Measurements from ENCODE around the gene COP1.
A peak's percentile ranks its signal among the peaks of the same experiment; 100 is the strongest.

Gene COP1

GRCh38 chr1:175968486-175969172 lies 238.5 kb downstream of the COP1 start:
- Histone ChIP-seq H3K9me3 (ENCODE audit: control insufficient read depth in 5 of 5, low read length in 5 of 5) (no peaks in the 10 kb centered on the region), H3K4me1 (ENCODE audit: control insufficient read depth in 5 of 5, insufficient read depth in 5 of 5, low read length in 5 of 5) (no peaks in the 10 kb centered on the region), H3K9ac (ENCODE audit: low read length in 5 of 5) (no peak overlapping the region), H3K4me3 (ENCODE audit: low read depth in 1 of 5, low read length in 5 of 5) (no peak overlapping the region), H3K27me3 (ENCODE audit: control insufficient read depth in 5 of 5, insufficient read depth in 4 of 5, low read length in 5 of 5) (no peaks in the 10 kb centered on the region), H3K36me3 (ENCODE audit: control insufficient read depth in 5 of 5, insufficient read depth in 5 of 5, low read length in 5 of 5) (peaks cover 17 to 38% (median 21%) of the 10 kb centered on the region in 5 donors), H3K27ac (ENCODE audit: low read depth, low read length) (no peak overlapping the region)

- H3K27ac ChIP-seq (ENCODE audit: low read depth, low read length), result no peak overlapping the region
- no peak overlapping the region for H3K9ac ChIP-seq (ENCODE audit: low read length in 5 of 5)
- peaks cover 3 to 23% (median 9%) of the 10 kb centered on the region in 5 donors for H3K36me3 ChIP-seq (ENCODE audit: control insufficient read depth in 5 of 5, insufficient read depth in 5 of 5, low read length in 5 of 5)
- no peaks in the 10 kb centered on the region for H3K9me3 ChIP-seq (ENCODE audit: control insufficient read depth in 5 of 5, low read length in 5 of 5)
- H3K4me3 ChIP-seq (ENCODE audit: low read depth in 1 of 5, low read length in 5 of 5), result no peak overlapping the region
- no peaks in the 10 kb centered on the region for H3K27me3 ChIP-seq (ENCODE audit: control insufficient read depth in 5 of 5, insufficient read depth in 4 of 5, low read length in 5 of 5)
- H3K4me1 ChIP-seq (ENCODE audit: control insufficient read depth in 5 of 5, insufficient read depth in 5 of 5, low read length in 5 of 5), result no peaks in the 10 kb centered on the region
Measured at GRCh38 chr1:175963740-175964139, 243.3 kb downstream of the COP1 start.

- H3K9ac ChIP-seq (ENCODE audit: low read length in 5 of 5), result no peak overlapping the region
- no peak overlapping the region for H3K27ac ChIP-seq (ENCODE audit: low read depth, low read length)
- no peaks in the 10 kb centered on the region for H3K4me1 ChIP-seq (ENCODE audit: control insufficient read depth in 5 of 5, insufficient read depth in 5 of 5, low read length in 5 of 5)
- no peaks in the 10 kb centered on the region for H3K27me3 ChIP-seq (ENCODE audit: control insufficient read depth in 5 of 5, insufficient read depth in 4 of 5, low read length in 5 of 5)
- peaks cover 3 to 30% (median 13%) of the 10 kb centered on the region in 5 donors for H3K36me3 ChIP-seq (ENCODE audit: control insufficient read depth in 5 of 5, insufficient read depth in 5 of 5, low read length in 5 of 5)
- H3K4me3 ChIP-seq (ENCODE audit: low read depth in 1 of 5, low read length in 5 of 5), result no peak overlapping the region
- H3K9me3 ChIP-seq (ENCODE audit: control insufficient read depth in 5 of 5, low read length in 5 of 5), result no peaks in the 10 kb centered on the region
Measured at GRCh38 chr1:175960169-175960568, 246.9 kb downstream of the COP1 start.

GRCh38 chr1:175951627-175952026 lies 255.5 kb downstream of the COP1 start:
- H3K36me3 ChIP-seq (ENCODE audit: control insufficient read depth in 5 of 5, insufficient read depth in 5 of 5, low read length in 5 of 5), result peaks cover 3 to 22% (median 15%) of the 10 kb centered on the region in 5 donors
- no peaks in the 10 kb centered on the region for H3K4me1 ChIP-seq (ENCODE audit: control insufficient read depth in 5 of 5, insufficient read depth in 5 of 5, low read length in 5 of 5)
- peaks cover 0 to 9% (median 5%) of the 10 kb centered on the region in 5 donors for H3K9me3 ChIP-seq (ENCODE audit: control insufficient read depth in 5 of 5, low read length in 5 of 5)
- no peaks in the 10 kb centered on the region for H3K27me3 ChIP-seq (ENCODE audit: control insufficient read depth in 5 of 5, insufficient read depth in 4 of 5, low read length in 5 of 5)
- no peak overlapping the region for H3K27ac ChIP-seq (ENCODE audit: low read depth, low read length)
- H3K4me3 ChIP-seq (ENCODE audit: low read depth in 1 of 5, low read length in 5 of 5), result peak overlapping the region in 1 of 5 donors; percentile 28
- H3K9ac ChIP-seq (ENCODE audit: low read length in 5 of 5), result no peak overlapping the region

- no peaks in the 10 kb centered on the region for H3K27me3 ChIP-seq (ENCODE audit: control insufficient read depth in 5 of 5, insufficient read depth in 4 of 5, low read length in 5 of 5)
- H3K36me3 ChIP-seq (ENCODE audit: control insufficient read depth in 5 of 5, insufficient read depth in 5 of 5, low read length in 5 of 5), result peaks cover 8 to 34% (median 24%) of the 10 kb centered on the region in 5 donors
- no peak overlapping the region for H3K27ac ChIP-seq (ENCODE audit: low read depth, low read length)
- H3K9me3 ChIP-seq (ENCODE audit: control insufficient read depth in 5 of 5, low read length in 5 of 5), result peaks cover 0 to 9% (median 5%) of the 10 kb centered on the region in 5 donors
- H3K4me3 ChIP-seq (ENCODE audit: low read depth in 1 of 5, low read length in 5 of 5), result no peak overlapping the region
- H3K4me1 ChIP-seq (ENCODE audit: control insufficient read depth in 5 of 5, insufficient read depth in 5 of 5, low read length in 5 of 5), result no peaks in the 10 kb centered on the region
- H3K9ac ChIP-seq (ENCODE audit: low read length in 5 of 5), result no peak overlapping the region
Measured at GRCh38 chr1:175947771-175948170, 259.3 kb downstream of the COP1 start.

GRCh38 chr1:175944591-175944990 lies 262.5 kb downstream of the COP1 start:
- Histone ChIP-seq H3K4me3 (ENCODE audit: low read depth in 1 of 5, low read length in 5 of 5) (no peak overlapping the region), H3K4me1 (ENCODE audit: control insufficient read depth in 5 of 5, insufficient read depth in 5 of 5, low read length in 5 of 5) (no peaks in the 10 kb centered on the region), H3K27me3 (ENCODE audit: control insufficient read depth in 5 of 5, insufficient read depth in 4 of 5, low read length in 5 of 5) (no peaks in the 10 kb centered on the region), H3K27ac (ENCODE audit: low read depth, low read length) (no peak overlapping the region), H3K9me3 (ENCODE audit: control insufficient read depth in 5 of 5, low read length in 5 of 5) (no peaks in the 10 kb centered on the region), H3K9ac (ENCODE audit: low read length in 5 of 5) (no peak overlapping the region), H3K36me3 (ENCODE audit: control insufficient read depth in 5 of 5, insufficient read depth in 5 of 5, low read length in 5 of 5) (peaks cover 15 to 44% (median 36%) of the 10 kb centered on the region in 5 donors)

GRCh38 chr1:175941164-175941563 lies 265.9 kb downstream of the COP1 start:
- Histone ChIP-seq H3K36me3 (ENCODE audit: control insufficient read depth in 5 of 5, insufficient read depth in 5 of 5, low read length in 5 of 5) (peaks cover 14 to 43% (median 28%) of the 10 kb centered on the region in 5 donors), H3K27ac (ENCODE audit: low read depth, low read length) (no peak overlapping the region), H3K9ac (ENCODE audit: low read length in 5 of 5) (no peak overlapping the region), H3K27me3 (ENCODE audit: control insufficient read depth in 5 of 5, insufficient read depth in 4 of 5, low read length in 5 of 5) (no peaks in the 10 kb centered on the region), H3K4me3 (ENCODE audit: low read depth in 1 of 5, low read length in 5 of 5) (no peak overlapping the region), H3K4me1 (ENCODE audit: control insufficient read depth in 5 of 5, insufficient read depth in 5 of 5, low read length in 5 of 5) (no peaks in the 10 kb centered on the region), H3K9me3 (ENCODE audit: control insufficient read depth in 5 of 5, low read length in 5 of 5) (no peaks in the 10 kb centered on the region)

- Histone ChIP-seq H3K4me1 (ENCODE audit: control insufficient read depth in 5 of 5, insufficient read depth in 5 of 5, low read length in 5 of 5) (peaks cover 0 to 6% (median 2%) of the 10 kb centered on the region in 5 donors), H3K9me3 (ENCODE audit: control insufficient read depth in 5 of 5, low read length in 5 of 5) (no peaks in the 10 kb centered on the region), H3K27ac (ENCODE audit: low read depth, low read length) (no peak overlapping the region), H3K9ac (ENCODE audit: low read length in 5 of 5) (no peak overlapping the region), H3K4me3 (ENCODE audit: low read depth in 1 of 5, low read length in 5 of 5) (no peak overlapping the region), H3K36me3 (ENCODE audit: control insufficient read depth in 5 of 5, insufficient read depth in 5 of 5, low read length in 5 of 5) (peaks cover 10 to 21% (median 15%) of the 10 kb centered on the region in 5 donors), H3K27me3 (ENCODE audit: control insufficient read depth in 5 of 5, insufficient read depth in 4 of 5, low read length in 5 of 5) (no peaks in the 10 kb centered on the region)
Measured at GRCh38 chr1:175936736-175937135, 270.4 kb downstream of the COP1 start.

GRCh38 chr1:175935566-175936115 lies 271.4 kb downstream of the COP1 start:
- Histone ChIP-seq H3K27ac (ENCODE audit: low read depth, low read length) (no peak overlapping the region), H3K9ac (ENCODE audit: low read length in 5 of 5) (no peak overlapping the region), H3K9me3 (ENCODE audit: control insufficient read depth in 5 of 5, low read length in 5 of 5) (no peaks in the 10 kb centered on the region), H3K27me3 (ENCODE audit: control insufficient read depth in 5 of 5, insufficient read depth in 4 of 5, low read length in 5 of 5) (no peaks in the 10 kb centered on the region), H3K36me3 (ENCODE audit: control insufficient read depth in 5 of 5, insufficient read depth in 5 of 5, low read length in 5 of 5) (peaks cover 6 to 17% (median 15%) of the 10 kb centered on the region in 5 donors), H3K4me1 (ENCODE audit: control insufficient read depth in 5 of 5, insufficient read depth in 5 of 5, low read length in 5 of 5) (peaks cover 0 to 6% (median 2%) of the 10 kb centered on the region in 5 donors), H3K4me3 (ENCODE audit: low read depth in 1 of 5, low read length in 5 of 5) (no peak overlapping the region)

GRCh38 chr1:175935166-175935565 lies 271.9 kb downstream of the COP1 start:
- H3K36me3 ChIP-seq (ENCODE audit: control insufficient read depth in 5 of 5, insufficient read depth in 5 of 5, low read length in 5 of 5), result peaks cover 5 to 15% (median 13%) of the 10 kb centered on the region in 5 donors
- H3K9ac ChIP-seq (ENCODE audit: low read length in 5 of 5), result no peak overlapping the region
- H3K9me3 ChIP-seq (ENCODE audit: control insufficient read depth in 5 of 5, low read length in 5 of 5), result no peaks in the 10 kb centered on the region
- H3K4me1 ChIP-seq (ENCODE audit: control insufficient read depth in 5 of 5, insufficient read depth in 5 of 5, low read length in 5 of 5), result peaks cover 0 to 6% (median 2%) of the 10 kb centered on the region in 5 donors
- no peak overlapping the region for H3K27ac ChIP-seq (ENCODE audit: low read depth, low read length)
- no peaks in the 10 kb centered on the region for H3K27me3 ChIP-seq (ENCODE audit: control insufficient read depth in 5 of 5, insufficient read depth in 4 of 5, low read length in 5 of 5)
- no peak overlapping the region for H3K4me3 ChIP-seq (ENCODE audit: low read depth in 1 of 5, low read length in 5 of 5)
